Adrenal gland (tissue), 12 donors: ENCODE results near the gene AJUBA. TPM values are rescaled to one million over a fixed set of nuclear protein-coding genes. Genes with fewer than 3 reads are reported as not detected.

ENCODE experiments used
- DNase-seq, 7 donors: peaks; one replicate each; pipeline ENCODE4 v3.0.0-alpha.2; 2019 to 2020
- H3K27ac ChIP-seq, 5 donors: fragments of 200-600 bp; sonication (generic) in 4 of 5; 1 replicate in 3 of 5; 2 replicates in 2 of 5; pipeline versions ENCODE4 v1.5.1 to v1.8.0; 2016 to 2020; ENCODE audit warnings: mild to moderate bottlenecking in 1 of 5
- H3K27me3 ChIP-seq: fragments of 200-600 bp; 2 replicates; pipeline ENCODE4 v1.8.0; 2021
- H3K36me3 ChIP-seq, 2 donors: fragments of 200-600 bp; replicated peaks in 1 of 2; 1 replicate in 1 of 2; 2 replicates in 1 of 2; pipeline versions ENCODE4 v1.5.1 to v1.8.0; 2018 to 2022
- H3K4me1 ChIP-seq, 2 donors: fragments of 200-600 bp; replicated peaks in 1 of 2; 1 replicate in 1 of 2; 2 replicates in 1 of 2; pipeline versions ENCODE4 v1.5.1 to v1.8.0; 2018 to 2021
- H3K4me3 ChIP-seq, 4 donors: fragments of 200-600 bp; sonication (generic) in 3 of 4; one replicate each; pipeline ENCODE4 v1.5.1; 2016 to 2018
- H3K9me3 ChIP-seq, 3 donors: fragments of 200-600 bp; sonication (generic) in 1 of 3; replicated peaks in 1 of 3; 1 replicate in 2 of 3; 2 replicates in 1 of 3; pipeline versions ENCODE4 v1.5.1 to v1.8.0; 2016 to 2021
- POLR2A ChIP-seq, 2 donors: fragments of 450-650 bp; IDR thresholded peaks; one replicate each; pipeline ENCODE4 v1.6.1; 2017; ENCODE audit warnings: antibody characterized with exemption in 2 of 2, mild to moderate bottlenecking in 2 of 2, moderate library complexity in 1 of 2
- WGBS, 4 donors: extraction: QIAGEN DNeasy Blood & Tissue Kit in 2 of 4; methylation state at CpG; one replicate each; pipeline versions ENCODE4 v1.1.5 to v1.1.7; 2013 to 2017; 5-methylcytosine and 5-hydroxymethylcytosine counted together
- intact Hi-C, 2 donors: fragments of 100-400 bp; cut with DNase I; formaldehyde crosslinking; loops; one replicate each; pipeline versions ENCODE4 v1.14.1 to v1.15.0; 2022 to 2023
- polyA plus RNA-seq, 3 donors: library from polyadenylated mRNA; stranded (reverse); fragments of 200-250 nt in 2 of 3; fragments of 350-450 nt in 1 of 3; fragmentation: Illumina TruSeq in 1 of 3; extraction: RNeasy Lipid Tissue Mini Kit (QIAGEN cat#74804) in 1 of 3; gene quantifications; one replicate each; pipeline ENCODE4 v1.2.3, GENCODE V29; 2013 to 2014
- total RNA-seq, 9 donors: library from RNA; depleted of rRNA in 4 of 9; stranded (reverse); fragments of >200 nt in 4 of 9; fragments of 120-200 nt in 1 of 9; fragmentation: NEBNext Ultra II Directional in 1 of 9; extraction: Animal tissue kit (Norgen Biotek cat#: 25700) in 1 of 9; gene quantifications; one replicate each; pipeline versions ENCODE4 v1.1.0 to v1.2.4, GENCODE V29; 2013 to 2023
- TF ChIP-seq, protein P1 (sequence below), 6 experiments: fragments of 450-650 bp in 4 of 6; fragments of 200-600 bp in 2 of 6; sonication (generic) in 1 of 6; IDR thresholded peaks; 1 replicate in 5 of 6; 2 replicates in 1 of 6; pipeline versions ENCODE4 v1.5.1 to v1.8.0; 2016 to 2021; ENCODE audit warnings: antibody characterized with exemption in 6 of 6, mild to moderate bottlenecking in 2 of 6, moderate library complexity in 1 of 6
- donor health status: healthy with polysubstance abuse.
- donor health status: Bipolar disorder and iron deficiency.
- donor health status: DM: yes; HTN: yes; CAD: no.
- donor health status: DM: no; HTN: no; CAD: no.
- donor health status: DM: no; HTN: no; CAD: no.
- donor health status: DM: yes; HTN: yes; CAD: no.

Gene AJUBA
- total and polyA plus RNA-seq, 12 donors: 1.4 to 12.6 (median 4.5) TPM

DNA sequence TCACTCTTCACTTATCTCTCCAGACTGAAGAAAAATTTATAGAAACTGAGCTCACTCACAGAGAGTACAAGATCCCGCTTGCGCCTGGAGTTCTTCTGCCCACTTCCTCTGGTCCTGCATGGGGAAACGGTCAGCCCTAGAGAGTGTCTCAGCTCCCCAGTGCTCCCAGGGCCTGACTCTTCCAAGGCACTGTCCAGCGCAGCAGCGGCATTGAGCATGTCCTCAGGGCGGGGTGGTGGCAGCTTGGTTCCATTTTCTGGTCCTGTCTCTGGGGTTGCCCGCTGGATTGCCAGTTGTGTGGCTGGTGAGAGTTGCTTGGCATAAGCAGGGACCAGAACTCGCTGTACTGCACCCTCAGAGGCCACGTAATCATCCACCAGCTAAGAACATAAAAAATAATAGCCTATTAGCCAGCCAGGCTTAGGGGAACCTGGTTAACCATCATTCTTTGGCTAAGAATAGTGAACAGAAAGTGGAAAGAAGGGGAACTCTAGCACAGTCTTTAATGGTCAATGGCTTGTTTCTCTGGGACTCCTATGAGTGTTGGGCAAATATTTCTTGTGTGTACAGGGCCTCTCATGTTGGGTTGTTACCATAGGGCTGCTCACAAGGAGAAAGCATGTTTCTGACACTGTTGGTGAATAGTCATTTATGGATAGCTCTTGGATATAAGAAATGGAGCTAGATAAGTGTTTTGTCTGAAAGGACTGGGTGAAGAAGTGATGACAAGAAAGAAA, 13.7 kb upstream of the AJUBA start:
- WGBS, 4 donors: 83 to 96% (median 91%) methylated on average over 7 to 9 of the region's 9 CpGs
- DNase-seq: peak in 1 of 7 donors; percentile 50
- intact Hi-C loops: no loop called here
- H3K4me3 ChIP-seq: no peak overlapping the region
- no peak overlapping the region for H3K27ac ChIP-seq
- H3K4me1 ChIP-seq: no peaks in the 10 kb centered on the region
- H3K27me3 ChIP-seq: no peaks in the 10 kb centered on the region
- H3K36me3 ChIP-seq: no peaks in the 10 kb centered on the region
- TF ChIP-seq, protein P1, sequence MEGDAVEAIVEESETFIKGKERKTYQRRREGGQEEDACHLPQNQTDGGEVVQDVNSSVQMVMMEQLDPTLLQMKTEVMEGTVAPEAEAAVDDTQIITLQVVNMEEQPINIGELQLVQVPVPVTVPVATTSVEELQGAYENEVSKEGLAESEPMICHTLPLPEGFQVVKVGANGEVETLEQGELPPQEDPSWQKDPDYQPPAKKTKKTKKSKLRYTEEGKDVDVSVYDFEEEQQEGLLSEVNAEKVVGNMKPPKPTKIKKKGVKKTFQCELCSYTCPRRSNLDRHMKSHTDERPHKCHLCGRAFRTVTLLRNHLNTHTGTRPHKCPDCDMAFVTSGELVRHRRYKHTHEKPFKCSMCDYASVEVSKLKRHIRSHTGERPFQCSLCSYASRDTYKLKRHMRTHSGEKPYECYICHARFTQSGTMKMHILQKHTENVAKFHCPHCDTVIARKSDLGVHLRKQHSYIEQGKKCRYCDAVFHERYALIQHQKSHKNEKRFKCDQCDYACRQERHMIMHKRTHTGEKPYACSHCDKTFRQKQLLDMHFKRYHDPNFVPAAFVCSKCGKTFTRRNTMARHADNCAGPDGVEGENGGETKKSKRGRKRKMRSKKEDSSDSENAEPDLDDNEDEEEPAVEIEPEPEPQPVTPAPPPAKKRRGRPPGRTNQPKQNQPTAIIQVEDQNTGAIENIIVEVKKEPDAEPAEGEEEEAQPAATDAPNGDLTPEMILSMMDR (IDR thresholded peaks at IDR 0.05): no peak
- TF ChIP-seq POLR2A (IDR thresholded peaks at IDR 0.05): no peak
- no peaks in the 10 kb centered on the region for H3K9me3 ChIP-seq

DNA sequence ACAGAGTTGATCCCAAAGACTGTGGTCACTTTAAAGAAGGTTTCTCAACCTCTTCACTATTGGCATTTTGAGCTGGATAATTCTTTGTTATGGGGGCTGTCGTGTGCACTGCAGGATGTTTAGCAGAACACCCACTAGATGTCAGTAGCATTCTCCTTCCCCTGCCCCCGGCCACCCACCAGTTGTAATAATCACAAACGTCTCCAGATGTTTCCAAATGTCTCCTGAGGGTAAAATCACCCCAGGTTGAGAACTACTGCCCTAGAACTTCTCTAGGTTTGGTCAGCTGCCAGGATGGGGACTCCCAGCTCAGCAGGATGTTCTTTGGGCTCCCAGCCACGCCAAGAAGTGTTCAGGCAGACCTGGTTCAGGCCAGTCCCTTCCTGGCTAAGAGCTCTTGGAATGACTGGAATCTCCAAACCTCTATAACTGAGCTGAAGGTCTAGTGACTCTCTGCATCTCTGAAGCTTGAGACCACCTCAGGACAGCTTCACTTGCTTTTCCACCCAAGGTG, 12.5 kb upstream of the AJUBA start:
- TF ChIP-seq, protein P1 (IDR thresholded peaks at IDR 0.05): peak; percentile 19 to 55 (median 40)
- no peak for TF ChIP-seq POLR2A (IDR thresholded peaks at IDR 0.05)
- no peaks in the 10 kb centered on the region for H3K9me3 ChIP-seq
- WGBS, 4 donors: 10 to 29% (median 12%) methylated on average over 4 of the region's 4 CpGs
- H3K27ac ChIP-seq: no peak overlapping the region
- no peak overlapping the region for H3K4me3 ChIP-seq
- no peaks in the 10 kb centered on the region for H3K4me1 ChIP-seq
- DNase-seq: peak in 4 of 7 donors; percentile 23 to 62 (median 38)
- intact Hi-C loops: no loop called here
- H3K36me3 ChIP-seq: no peaks in the 10 kb centered on the region
- H3K27me3 ChIP-seq: no peaks in the 10 kb centered on the region

DNA sequence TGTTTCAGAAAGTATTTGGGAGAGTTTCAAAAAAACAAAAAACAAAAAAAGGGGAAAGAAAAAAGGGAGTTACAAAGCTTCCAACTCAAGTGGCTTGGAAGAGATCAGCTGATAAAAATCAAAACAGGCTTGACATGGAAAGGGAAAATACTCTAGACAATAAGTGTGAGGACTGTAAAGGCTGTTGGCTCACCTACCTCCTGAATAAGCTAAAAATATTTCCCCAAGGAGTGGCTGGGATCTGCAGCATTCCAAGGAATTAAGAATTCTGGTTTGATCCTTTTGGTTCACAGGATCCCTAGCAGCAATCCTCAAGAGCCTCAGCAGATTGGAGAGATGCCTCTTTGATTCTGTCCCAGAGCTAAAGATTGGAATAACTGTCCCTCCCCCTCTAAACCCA, 11.2 kb upstream of the AJUBA start:
- intact Hi-C loops: no loop called here
- Histone ChIP-seq H3K4me1 (no peaks in the 10 kb centered on the region), H3K4me3 (no peak overlapping the region), H3K27me3 (no peaks in the 10 kb centered on the region), H3K27ac (no peak overlapping the region), H3K36me3 (no peaks in the 10 kb centered on the region), H3K9me3 (no peaks in the 10 kb centered on the region)
- no peak for DNase-seq
- TF ChIP-seq, protein P1 (IDR thresholded peaks at IDR 0.05): no peak
- no peak for TF ChIP-seq POLR2A (IDR thresholded peaks at IDR 0.05)

DNA sequence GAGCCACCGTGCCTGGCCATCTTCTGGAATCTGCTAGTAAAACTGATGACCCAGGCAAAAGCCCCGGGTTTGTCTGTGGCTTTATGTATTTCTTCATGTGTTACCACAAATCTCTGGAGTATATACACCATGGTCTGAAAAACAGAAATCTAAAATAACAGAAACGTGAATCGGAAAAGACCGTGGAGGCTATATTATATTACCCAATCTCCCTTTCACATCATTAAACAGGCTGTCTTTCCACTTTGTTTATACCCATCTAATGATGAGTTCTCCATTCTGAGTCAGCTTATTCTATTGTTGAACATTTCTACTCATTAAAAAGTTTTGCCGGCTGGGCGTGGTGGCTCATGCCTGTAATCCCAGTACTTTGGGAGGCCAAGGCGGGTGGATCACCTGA, 9.5 kb upstream of the AJUBA start:
- Histone ChIP-seq H3K4me1 (no peaks in the 10 kb centered on the region), H3K4me3 (no peak overlapping the region), H3K27ac (no peak overlapping the region), H3K9me3 (no peaks in the 10 kb centered on the region), H3K36me3 (no peaks in the 10 kb centered on the region), H3K27me3 (no peaks in the 10 kb centered on the region)
- no peak for DNase-seq
- TF ChIP-seq POLR2A (IDR thresholded peaks at IDR 0.05): no peak
- TF ChIP-seq, protein P1 (IDR thresholded peaks at IDR 0.05): no peak
- intact Hi-C loops: no loop called here
- 87 to 92% (median 89%) methylated on average over 8 of the region's 8 CpGs for WGBS, 4 donors
